NCI-H1417 treated with DMSO at 0.1 percent for 48 hours (cell line): ENCODE results near the gene ITGB6.

Experiments used
- DNase-seq: peaks from one replicate; lab custom pipeline; 2025; lab: John Stamatoyannopoulos, UW

Gene ITGB6

GRCh38 chr2:160221391-160222276 lies 21.6 kb upstream of the ITGB6 start:
- no peak for DNase-seq

- no peak for DNase-seq
These were observed 20.5 kb upstream of the ITGB6 start for GRCh38 chr2:160220545-160221009.

GRCh38 chr2:160220026-160220425 lies 20.0 kb upstream of the ITGB6 start:
- DNase-seq = no peak

GRCh38 chr2:160214461-160215445 lies 14.7 kb upstream of the ITGB6 start:
- no peak for DNase-seq

- no peak for DNase-seq
These were observed 13.4 kb upstream of the ITGB6 start for GRCh38 chr2:160213511-160213910.

- no peak for DNase-seq
These were observed 10.6 kb upstream of the ITGB6 start for GRCh38 chr2:160210599-160211138.

- no peak for DNase-seq
These were observed 9.4 kb upstream of the ITGB6 start for GRCh38 chr2:160209516-160209856.

- no peak for DNase-seq
These were observed 8.8 kb upstream of the ITGB6 start for GRCh38 chr2:160208655-160209515.

- DNase-seq = no peak
These were observed 8.0 kb upstream of the ITGB6 start for GRCh38 chr2:160207804-160208654.

GRCh38 chr2:160207271-160207670 lies 7.2 kb upstream of the ITGB6 start:
- DNase-seq = no peak

- no peak for DNase-seq
These were observed 6.4 kb upstream of the ITGB6 start for GRCh38 chr2:160206436-160206835.

GRCh38 chr2:160205505-160205904 lies 5.4 kb upstream of the ITGB6 start:
- no peak for DNase-seq

- DNase-seq = no peak
These were observed 3.4 kb upstream of the ITGB6 start for GRCh38 chr2:160203422-160203821.

- no peak for DNase-seq
These were observed 2.9 kb upstream of the ITGB6 start for GRCh38 chr2:160203007-160203406.

- DNase-seq = no peak
These were observed 1.9 kb upstream of the ITGB6 start for GRCh38 chr2:160201849-160202539.

GRCh38 chr2:160200921-160201320 lies 849 bp upstream of the ITGB6 start:
- no peak for DNase-seq

- DNase-seq = no peak
These were observed 1.0 kb downstream of the ITGB6 start for GRCh38 chr2:160199053-160199452.

GRCh38 chr2:160197587-160197986 lies 2.5 kb downstream of the ITGB6 start:
- DNase-seq = no peak

GRCh38 chr2:160194946-160195345 lies 5.1 kb downstream of the ITGB6 start:
- no peak for DNase-seq

- DNase-seq = no peak
These were observed 5.7 kb downstream of the ITGB6 start for GRCh38 chr2:160194351-160194750.
